GM23338 (cell line): ENCODE measurements around the gene SLC24A4. TPM values are rescaled to one million over a fixed set of nuclear protein-coding genes. Genes with fewer than 3 reads are reported as not detected.

Experiments
- ATAC-seq: fragments of 200-7000 bp; cut with Tn5 transposase; 3 replicates; pipeline ENCODE4 v1.9.1; 2020
- DNase-seq: peaks from one replicate; pipeline ENCODE4 v3.0.0-alpha.2; 2015; ENCODE audit warnings: low spot score
- H2AFZ ChIP-seq: fragments of 200-600 bp; sonication (generic); 2 replicates; pipeline ENCODE4 v1.8.0; 2016; ENCODE audit warnings: antibody characterized with exemption, mild to moderate bottlenecking, moderate library complexity
- H3F3A ChIP-seq: fragments of 200-600 bp; sonication (generic); replicated peaks from 2 replicates; pipeline ENCODE4 v1.8.0; 2017; ENCODE audit warnings: antibody characterized with exemption, mixed run types, low read depth
- H3K27ac ChIP-seq: fragments of 200-600 bp; sonication (generic); 2 replicates; pipeline ENCODE4 v1.6.1; 2016; ENCODE audit warnings: low read depth
- H3K27me3 ChIP-seq: fragments of 200-600 bp; sonication (generic); 2 replicates; pipeline ENCODE4 v1.8.0; 2016; ENCODE audit warnings: mild to moderate bottlenecking, mixed run types, moderate library complexity; ENCODE audit not compliant: insufficient read depth
- H3K36me3 ChIP-seq: fragments of 200-600 bp; sonication (generic); 2 replicates; pipeline ENCODE4 v1.8.0; 2016; ENCODE audit warnings: mild to moderate bottlenecking; ENCODE audit not compliant: insufficient read depth
- H3K4me1 ChIP-seq: fragments of 200-600 bp; sonication (generic); 2 replicates; pipeline ENCODE4 v1.8.0; 2016; ENCODE audit warnings: mild to moderate bottlenecking, moderate library complexity; ENCODE audit not compliant: insufficient read depth
- H3K4me2 ChIP-seq: fragments of 200-600 bp; sonication (generic); 2 replicates; pipeline ENCODE4 v1.7.1; 2017; ENCODE audit warnings: mixed run types
- H3K4me3 ChIP-seq: fragments of 200-600 bp; sonication (generic); 2 replicates; pipeline ENCODE4 v1.6.1; 2016; ENCODE audit warnings: mixed run types
- H3K79me2 ChIP-seq: fragments of 200-600 bp; sonication (generic); replicated peaks from 2 replicates; pipeline ENCODE4 v1.8.0; 2017; ENCODE audit warnings: mild to moderate bottlenecking; ENCODE audit not compliant: insufficient read depth
- H3K9me2 ChIP-seq: fragments of 200-600 bp; sonication (generic); 2 replicates; pipeline ENCODE4 v1.8.0; 2017; ENCODE audit not compliant: insufficient read depth
- H4K20me1 ChIP-seq: fragments of 200-600 bp; sonication (generic); replicated peaks from 2 replicates; pipeline ENCODE4 v1.8.0; 2017; ENCODE audit warnings: mild to moderate bottlenecking; ENCODE audit not compliant: insufficient read depth
- H3K27ac Mint-ChIP-seq: 2 replicates; pipeline ENCODE4 v1.8.0; 2020; ENCODE audit warnings: inconsistent platforms, mild to moderate bottlenecking, moderate library complexity, mixed read lengths
- H3K27me3 Mint-ChIP-seq: 3 replicates; pipeline ENCODE4 v1.8.0; 2022; ENCODE audit warnings: low read depth, mild to moderate bottlenecking, moderate library complexity, mixed read lengths, inconsistent platforms; ENCODE audit not compliant: insufficient read depth, poor library complexity
- H3K36me3 Mint-ChIP-seq: 3 replicates; pipeline ENCODE4 v1.8.0; 2021; ENCODE audit warnings: low read depth, mild to moderate bottlenecking, inconsistent platforms, moderate library complexity, mixed read lengths
- H3K4me1 Mint-ChIP-seq: 3 replicates; pipeline ENCODE4 v1.8.0; 2020; ENCODE audit warnings: mild to moderate bottlenecking, inconsistent platforms, mixed read lengths
- H3K4me3 Mint-ChIP-seq: 3 replicates; pipeline ENCODE4 v1.8.0; 2021; ENCODE audit warnings: moderate library complexity, mild to moderate bottlenecking, inconsistent platforms, mixed read lengths
- H3K9me3 Mint-ChIP-seq: 3 replicates; pipeline ENCODE4 v1.8.0; 2020; ENCODE audit warnings: moderate library complexity, mild to moderate bottlenecking, inconsistent platforms, mixed read lengths
- CREB1 ChIP-seq: fragments of 250-450 bp; sonication (Bioruptor Pico); IDR thresholded peaks from 2 replicates; pipeline ENCODE4 v1.5.0; 2020; ENCODE audit warnings: low read depth, mild to moderate bottlenecking, moderate library complexity
- CTCF ChIP-seq, 2 experiments: fragments of 200-600 bp in 1 of 2; sonication (generic) in 1 of 2; conservative IDR thresholded peaks; 2 replicates each; pipeline versions ENCODE4 v1.5.1 to v1.6.1; 2016 to 2017; ENCODE audit warnings: antibody characterized with exemption in 2 of 2, low read depth in 2 of 2, mild to moderate bottlenecking in 2 of 2, moderate library complexity in 1 of 2
- ETS1 ChIP-seq: IDR thresholded peaks from 2 replicates; pipeline ENCODE4 v1.6.1; 2016; ENCODE audit warnings: antibody characterized with exemption
- EZH2 ChIP-seq: fragments of 200-600 bp; sonication (generic); IDR thresholded peaks from one replicate; pipeline ENCODE4 v1.8.0; 2017; ENCODE audit warnings: antibody characterized with exemption, mild to moderate bottlenecking, low read depth; ENCODE audit not compliant: unreplicated experiment
- EZH2phosphoT487 ChIP-seq: fragments of 200-600 bp; sonication (generic); IDR thresholded peaks from one replicate; pipeline ENCODE4 v1.8.1; 2018; ENCODE audit warnings: antibody characterized with exemption; ENCODE audit not compliant: unreplicated experiment
- JUNB ChIP-seq: IDR thresholded peaks from one replicate; pipeline ENCODE4 v1.6.1; 2016; ENCODE audit warnings: antibody characterized with exemption; ENCODE audit not compliant: unreplicated experiment
- NANOG ChIP-seq: IDR thresholded peaks from 2 replicates; pipeline ENCODE4 v1.6.1; 2016; ENCODE audit warnings: antibody characterized with exemption, borderline replicate concordance
- POLR2AphosphoS5 ChIP-seq: IDR thresholded peaks from 2 replicates; pipeline ENCODE4 v1.6.1; 2016; ENCODE audit warnings: antibody characterized with exemption, low read depth
- REST ChIP-seq: IDR thresholded peaks from one replicate; pipeline ENCODE4 v1.6.1; 2018; ENCODE audit warnings: antibody characterized with exemption; ENCODE audit not compliant: unreplicated experiment
- STAT1 ChIP-seq: IDR thresholded peaks from one replicate; pipeline ENCODE4 v1.6.1; 2016; ENCODE audit warnings: antibody characterized with exemption; ENCODE audit not compliant: unreplicated experiment
- ZNF114 ChIP-seq: fragments of 250-450 bp; sonication (Bioruptor Pico); IDR thresholded peaks from 2 replicates; pipeline ENCODE4 v1.5.0; 2020; ENCODE audit warnings: mild to moderate bottlenecking, moderate library complexity
- ZNF331 ChIP-seq: fragments of 250-450 bp; sonication (Bioruptor Pico); IDR thresholded peaks from 2 replicates; pipeline ENCODE4 v1.5.0; 2020; ENCODE audit warnings: low read depth, mild to moderate bottlenecking, moderate library complexity
- ZNF462 ChIP-seq: fragments of 250-450 bp; sonication (Bioruptor Pico); IDR thresholded peaks from 2 replicates; pipeline ENCODE4 v1.5.0; 2020; ENCODE audit warnings: mild to moderate bottlenecking, moderate library complexity
- polyA plus RNA-seq: library from polyadenylated mRNA; unstranded; fragments of >200 nt; fragmentation: Nextera tagmentation; extraction: Ambion mirVana; gene quantifications from 2 replicates; pipeline ENCODE4 v1.2.1, GENCODE V29; 2016
- total RNA-seq: library from RNA; depleted of rRNA; stranded (reverse); fragments of >200 nt; shearing (Covaris generic); gene quantifications from 2 replicates; pipeline ENCODE4 v1.2.3, GENCODE V29; 2014

Gene SLC24A4
- total and polyA plus RNA-seq, 2 experiments from 2014 or later: 0.06 to 0.38 TPM

GRCh38 chr14:92494512-92494911, 171.5 kb downstream of the SLC24A4 start:
- H3F3A ChIP-seq: no peaks in the 10 kb centered on the region
- H2AFZ ChIP-seq: no peak overlapping the region
- no peaks in the 10 kb centered on the region for H3K79me2 ChIP-seq
- ATAC-seq (no peak), DNase-seq (no peak)
- H3K4me3 ChIP-seq: no peak overlapping the region
- no peaks in the 10 kb centered on the region for H3K9me3 Mint-ChIP-seq
- H3K4me3 Mint-ChIP-seq: no peak overlapping the region
- H3K36me3 ChIP-seq: no peaks in the 10 kb centered on the region
- H3K27me3 Mint-ChIP-seq: peaks cover 5% of the 10 kb centered on the region
- no peaks in the 10 kb centered on the region for H3K27me3 ChIP-seq
- H3K27ac ChIP-seq: no peak overlapping the region
- H3K36me3 Mint-ChIP-seq: no peaks in the 10 kb centered on the region; the same call in 2 of the 3 replicates
- H3K27ac Mint-ChIP-seq: no peak overlapping the region
- H3K4me1 Mint-ChIP-seq: peaks cover 11% of the 10 kb centered on the region; the same call in 2 of the 3 replicates
- no peak for TF ChIP-seq REST
- TF ChIP-seq CTCF (conservative IDR thresholded peaks at IDR 0.05; ENCODE audit: low read depth in 2 of 2): no peak
- no peak for TF ChIP-seq POLR2AphosphoS5
- TF ChIP-seq ETS1: no peak
- no peak for TF ChIP-seq ZNF462 (CRISPR knock-in tag)
- TF ChIP-seq EZH2phosphoT487: no peak
- no peak for TF ChIP-seq ZNF114 (CRISPR knock-in tag)
- TF ChIP-seq NANOG: no peak
- TF ChIP-seq CREB1: no peak
- TF ChIP-seq JUNB: no peak
- no peak for TF ChIP-seq STAT1
- no peak for TF ChIP-seq EZH2
- TF ChIP-seq ZNF331: no peak
- H4K20me1 ChIP-seq: no peaks in the 10 kb centered on the region
- no peaks in the 10 kb centered on the region for H3K4me1 ChIP-seq
- H3K9me2 ChIP-seq: no peaks in the 10 kb centered on the region
- no peak overlapping the region for H3K4me2 ChIP-seq
